GM11168 (cell line): ENCODE measurements around the gene SRPRB.

Experiments
- in situ Hi-C: fragments of 300-500 bp; cut with MboI; formaldehyde crosslinking; loops from one replicate; pipeline ENCODE4 v1.12.0; 2022; ENCODE audit warnings: low sequenced_read_pairs; ENCODE audit not compliant: unreplicated experiment

Gene SRPRB

DNA sequence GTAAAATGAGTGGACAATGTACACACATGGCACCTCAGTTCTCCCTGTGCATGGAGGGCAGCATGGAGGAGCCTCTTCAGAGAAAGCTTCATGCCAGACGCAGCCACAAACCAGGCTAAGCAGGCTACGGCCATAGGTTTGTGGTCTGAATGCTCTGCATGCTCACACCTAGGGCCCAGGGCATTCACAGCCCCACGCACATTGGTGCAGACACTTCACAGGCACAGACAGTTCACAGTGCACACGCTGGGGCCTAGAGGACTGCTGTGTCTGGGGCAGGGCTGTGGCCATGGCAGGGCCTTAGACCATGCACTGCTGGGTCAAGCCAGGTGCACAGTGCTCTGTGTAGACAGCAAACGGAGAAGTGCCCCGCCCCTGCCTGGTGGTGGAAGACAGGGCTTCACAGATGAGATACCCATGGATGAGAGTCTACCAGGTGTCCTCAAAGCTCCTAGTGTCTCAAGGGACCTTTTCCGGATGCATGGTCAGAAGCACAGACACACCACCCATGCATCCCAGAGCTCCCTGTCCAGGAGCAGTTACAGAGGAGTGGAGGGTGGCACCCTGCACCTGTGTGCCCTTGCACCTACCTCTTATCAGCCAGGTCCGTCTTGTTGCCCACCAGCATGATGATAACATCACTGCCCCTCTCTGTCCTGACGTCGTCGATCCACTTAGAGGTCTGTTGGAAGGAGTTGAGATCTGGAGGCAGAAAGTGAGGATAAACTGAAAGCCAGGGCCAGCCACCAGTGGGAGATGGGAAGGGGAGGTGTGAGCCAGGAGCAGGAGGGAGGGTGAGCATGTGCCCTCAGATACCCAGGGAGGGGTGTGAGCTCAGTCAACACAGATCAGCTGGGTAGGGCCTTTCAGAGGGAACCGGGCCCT, 33.5 kb downstream of the SRPRB start:
- in situ Hi-C loops, result no loop called here

DNA sequence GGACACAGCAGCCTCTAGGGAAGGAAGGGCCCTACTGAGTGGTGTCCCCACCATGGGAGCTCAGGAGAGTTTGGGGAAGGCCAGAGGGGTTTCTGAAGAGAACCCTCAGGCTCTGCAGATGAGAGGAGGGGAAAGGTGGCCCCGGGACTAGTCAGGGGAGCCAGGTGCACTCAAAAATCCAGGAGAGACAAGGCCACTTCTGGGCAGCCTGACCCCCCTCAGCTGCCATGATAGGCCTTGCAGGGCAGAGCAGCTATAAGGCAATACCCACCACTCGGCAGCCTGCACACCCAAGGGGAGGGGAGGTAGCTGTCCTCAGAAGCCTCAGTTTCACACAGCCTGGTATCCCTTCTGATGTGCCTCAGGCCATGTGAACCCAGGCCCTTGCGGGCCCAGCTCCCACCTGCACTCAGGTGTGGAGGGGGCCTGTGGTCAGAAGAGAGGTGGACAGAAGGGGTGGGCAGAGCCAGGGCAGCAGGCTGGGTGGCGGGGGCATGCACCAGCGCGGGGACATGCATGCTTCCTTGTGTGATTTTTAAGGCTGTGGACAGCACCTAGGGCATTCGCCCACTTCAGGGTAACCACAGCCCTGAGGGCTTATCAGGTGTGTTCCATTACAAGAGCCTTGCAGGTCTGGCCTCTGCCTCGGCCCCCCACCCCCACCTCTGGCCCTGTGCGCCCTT, 34.6 kb downstream of the SRPRB start:
- in situ Hi-C loops, result no loop called here

DNA sequence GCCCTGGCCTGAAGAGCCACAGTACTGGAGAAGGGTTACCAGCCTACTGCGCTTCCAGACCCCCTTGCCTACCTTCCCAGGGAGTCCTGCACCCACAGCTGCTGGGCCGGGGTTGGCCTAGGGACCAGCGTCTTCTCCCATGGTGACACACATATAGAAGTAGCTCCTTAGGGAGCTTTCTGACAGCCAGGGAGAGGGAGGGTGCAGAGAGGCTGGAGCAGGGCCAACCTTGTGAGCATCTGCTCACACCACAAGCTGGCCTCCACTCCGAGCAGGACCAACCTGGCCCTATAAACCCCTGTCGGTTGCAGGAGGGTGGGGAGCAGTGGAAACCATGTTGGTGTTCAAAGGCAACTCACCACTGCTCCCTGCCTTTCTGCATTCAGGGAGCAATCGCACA, 35.2 kb downstream of the SRPRB start:
- in situ Hi-C loops, result no loop called here

DNA sequence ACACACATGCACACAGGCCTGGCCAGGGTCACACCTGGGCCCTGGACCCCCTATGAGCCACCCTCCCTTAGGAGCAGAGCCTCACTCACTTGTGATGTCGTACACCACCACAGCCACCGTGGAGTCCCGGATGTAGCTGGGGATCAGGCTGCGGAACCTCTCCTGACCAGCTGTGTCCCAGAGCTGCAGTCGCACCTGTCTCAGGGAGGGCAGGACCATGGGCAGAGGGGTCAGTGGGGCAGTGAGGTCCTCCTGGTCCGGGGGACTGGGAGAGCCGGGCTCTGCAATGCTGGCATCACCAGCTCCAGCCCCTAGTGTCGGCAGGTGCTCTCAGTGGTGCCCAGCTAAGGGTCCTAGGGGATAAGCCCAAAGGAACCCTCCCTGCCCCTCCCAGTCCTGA, 35.6 kb downstream of the SRPRB start:
- in situ Hi-C loops, result no loop called here

DNA sequence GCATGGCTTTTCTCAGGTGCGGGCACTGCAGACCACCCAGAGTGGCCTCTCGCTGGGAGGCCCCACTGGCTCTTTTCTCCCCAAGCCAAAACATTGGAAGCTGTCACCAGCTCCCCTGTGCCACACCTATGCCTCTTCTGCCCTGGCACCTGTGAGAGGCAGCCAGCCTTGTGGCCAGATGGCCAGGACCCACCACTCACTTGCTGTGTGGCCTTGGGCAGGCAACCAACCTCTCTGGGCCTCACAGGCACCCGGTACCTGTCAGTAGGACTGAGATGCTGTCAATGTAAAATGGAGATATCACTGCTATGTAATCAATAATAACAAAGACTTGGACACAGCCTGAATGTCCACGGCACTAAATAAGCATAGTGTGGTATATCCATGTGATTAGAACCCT, 36.5 kb downstream of the SRPRB start:
- in situ Hi-C loops, result no loop called here

DNA sequence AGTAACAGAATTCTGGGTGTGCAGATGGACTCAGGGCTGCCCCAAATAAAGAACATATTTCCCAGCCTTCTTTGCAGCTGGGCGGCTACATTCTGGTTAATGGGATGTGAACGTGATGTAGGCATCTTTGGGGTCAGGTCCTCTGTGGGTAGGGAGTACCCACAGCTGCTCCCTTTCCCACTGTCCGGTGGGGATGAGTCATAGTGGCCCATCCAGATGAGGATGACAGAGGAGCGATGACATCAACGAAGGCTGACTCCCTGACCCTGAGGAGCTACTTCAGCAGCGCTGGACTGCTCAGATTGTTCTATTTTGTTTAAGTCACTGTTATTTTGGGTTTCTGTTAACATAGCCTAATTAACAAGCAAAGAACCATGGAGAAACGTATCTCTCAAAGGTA, 38.0 kb downstream of the SRPRB start:
- in situ Hi-C loops, result no loop called here

DNA sequence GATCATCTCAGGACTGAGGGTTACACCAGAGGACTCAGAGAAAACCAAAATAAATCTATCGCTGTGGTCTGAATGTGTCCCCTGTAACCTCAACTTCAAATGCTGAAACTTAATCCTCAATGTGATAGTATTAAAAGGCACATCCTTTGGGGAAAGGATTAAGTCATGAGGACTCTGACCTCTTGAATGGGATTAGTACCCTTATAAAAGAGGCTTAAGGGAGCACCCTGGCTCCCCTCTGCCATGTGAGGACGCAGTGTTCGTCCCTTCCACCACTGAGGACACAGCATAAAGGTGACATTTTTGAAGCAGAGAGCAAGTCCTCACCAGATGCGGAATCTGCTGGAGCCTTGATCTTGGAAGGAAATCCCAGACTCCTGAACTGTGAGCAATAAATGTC, 39.5 kb downstream of the SRPRB start:
- in situ Hi-C loops, result no loop called here

DNA sequence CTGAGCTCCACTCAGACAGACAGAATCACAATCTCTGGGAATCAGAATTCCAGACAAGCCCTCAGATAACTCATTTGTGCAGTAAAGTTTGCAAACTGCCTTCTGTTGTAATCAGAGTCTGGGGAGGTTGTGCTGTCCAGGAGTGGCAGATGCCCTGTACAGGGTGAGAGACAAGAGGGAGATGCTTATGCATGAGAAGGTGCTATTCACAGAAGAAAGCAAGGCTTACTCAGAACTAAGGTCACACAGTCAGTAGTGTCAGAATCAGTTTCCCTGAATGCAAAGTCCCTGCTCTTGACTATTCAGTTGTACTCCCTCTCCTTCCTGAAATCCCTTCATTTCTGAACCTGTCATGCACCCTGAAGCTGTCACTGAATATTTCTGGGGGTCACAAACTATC, 43.7 kb downstream of the SRPRB start:
- in situ Hi-C loops, result no loop called here

DNA sequence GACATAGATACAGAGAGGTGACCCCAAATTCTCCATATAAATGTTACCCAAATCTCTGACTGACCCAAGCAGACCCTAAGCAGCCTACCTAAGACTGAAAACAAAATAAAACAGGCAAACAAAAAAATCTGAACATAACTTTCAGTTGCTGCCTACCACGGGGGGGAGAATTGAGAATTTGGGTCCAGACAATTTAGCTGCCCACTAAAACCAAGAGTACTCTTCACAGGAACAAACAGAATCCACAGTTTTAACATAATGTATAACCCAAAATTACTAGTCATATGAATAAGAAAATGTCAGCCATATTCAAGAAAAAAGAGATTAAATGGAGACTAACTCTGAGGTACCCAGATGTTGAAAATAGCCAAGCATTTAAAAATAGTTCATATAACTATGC, 44.4 kb downstream of the SRPRB start:
- in situ Hi-C loops, result no loop called here

DNA sequence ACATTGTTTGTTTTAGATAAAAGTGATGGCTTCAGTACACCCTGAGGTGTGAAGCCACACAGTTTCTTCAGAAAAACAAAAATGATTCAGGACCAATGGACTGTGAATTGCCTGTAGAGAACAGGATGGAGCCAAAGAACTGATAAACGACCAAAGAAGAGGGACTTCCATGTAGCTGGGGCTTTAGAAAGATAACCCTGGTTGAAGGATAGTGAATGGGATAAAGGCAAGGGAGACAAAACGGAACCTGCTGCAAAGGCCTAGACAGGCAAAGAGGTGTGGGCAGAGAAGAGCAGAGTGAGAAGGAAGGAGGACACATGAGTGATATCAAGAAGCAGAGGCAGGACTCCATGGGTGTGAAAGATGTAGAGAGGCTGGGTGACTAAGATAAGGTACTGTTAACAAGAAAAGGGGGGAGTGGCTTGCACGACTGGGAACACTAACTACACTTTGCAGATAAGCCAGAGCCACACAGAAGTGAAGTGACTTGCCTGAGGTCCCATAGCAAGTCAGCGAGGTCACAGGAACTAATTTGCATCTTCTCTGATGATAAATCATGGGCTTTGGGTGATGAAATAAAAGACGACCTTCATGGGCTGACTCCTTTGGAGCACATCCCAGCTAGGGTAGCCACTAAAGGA, 45.8 kb downstream of the SRPRB start:
- in situ Hi-C loops, result no loop called here

DNA sequence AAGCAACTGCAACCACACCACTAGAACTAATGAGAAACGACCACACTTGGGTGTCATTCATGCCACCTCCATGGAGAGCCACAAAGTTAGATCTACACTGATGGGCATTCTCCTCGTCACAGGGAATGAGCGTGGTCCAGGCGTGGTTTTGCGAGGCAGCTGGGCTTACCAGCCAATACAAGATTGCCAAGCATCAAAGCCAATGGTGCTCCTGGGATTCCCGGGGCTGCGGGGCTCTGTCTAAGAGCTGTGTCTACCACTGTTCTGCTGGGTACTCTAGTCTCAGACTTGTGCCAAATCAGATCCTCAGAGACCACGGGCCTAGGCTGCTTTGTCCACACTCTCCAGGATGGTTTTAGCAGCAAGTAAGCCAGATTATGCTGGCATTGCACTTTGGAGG, 46.3 kb downstream of the SRPRB start:
- in situ Hi-C loops, result no loop called here

DNA sequence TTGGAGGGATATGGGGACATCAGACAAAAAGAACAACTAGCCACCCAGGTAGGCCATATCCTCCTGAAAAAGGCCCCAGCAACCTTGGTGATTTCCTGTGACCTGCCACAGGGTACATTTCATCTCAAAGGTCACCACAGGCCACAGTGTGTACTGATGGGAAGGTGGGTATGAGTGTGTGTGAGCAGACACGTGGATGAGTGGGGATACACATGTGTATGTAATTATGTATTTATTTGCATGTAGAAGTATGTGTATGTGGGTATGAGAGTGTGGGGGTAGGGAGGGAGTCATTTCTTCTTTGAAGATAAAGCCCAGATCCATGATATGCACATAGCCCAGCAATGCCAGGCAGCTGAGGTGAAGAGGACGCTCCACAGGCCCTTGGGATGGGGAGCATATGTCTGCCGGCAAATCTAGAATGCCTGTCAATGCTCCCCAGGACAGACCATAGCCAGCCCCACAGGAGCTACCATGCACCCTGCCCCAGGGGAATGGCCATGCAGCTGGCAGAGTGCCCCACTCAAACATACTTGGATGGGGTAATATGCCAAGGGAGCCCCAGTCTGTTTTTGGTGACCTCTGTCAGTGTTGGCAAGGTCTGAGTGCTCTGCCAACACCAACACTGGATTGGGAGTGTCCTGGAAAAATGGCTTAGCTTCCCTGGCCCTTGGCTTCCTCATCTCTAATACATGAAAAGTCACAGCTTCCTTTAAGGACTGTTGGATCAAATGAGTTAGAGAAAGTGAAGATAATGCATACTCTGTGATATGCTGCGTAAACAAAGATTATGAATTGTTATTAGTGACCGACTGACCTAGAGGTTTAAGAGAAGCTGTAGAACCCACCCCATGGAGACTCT, 47.7 kb downstream of the SRPRB start:
- in situ Hi-C loops, result no loop called here

DNA sequence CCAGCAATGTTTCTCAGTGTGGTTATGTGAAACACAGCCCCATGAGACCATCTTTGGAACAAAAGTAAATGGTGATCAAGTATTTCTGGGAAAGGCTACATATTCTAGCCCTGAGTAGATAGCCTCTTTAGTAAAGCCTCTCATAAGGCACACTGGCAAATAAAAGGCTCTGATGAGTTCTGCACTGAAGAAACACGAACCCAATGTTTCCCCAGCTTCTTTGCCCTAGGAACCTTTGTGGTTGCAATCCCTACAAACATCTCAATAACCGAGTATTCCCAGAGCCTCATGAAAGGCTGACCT, 48.3 kb downstream of the SRPRB start:
- in situ Hi-C loops, result no loop called here

DNA sequence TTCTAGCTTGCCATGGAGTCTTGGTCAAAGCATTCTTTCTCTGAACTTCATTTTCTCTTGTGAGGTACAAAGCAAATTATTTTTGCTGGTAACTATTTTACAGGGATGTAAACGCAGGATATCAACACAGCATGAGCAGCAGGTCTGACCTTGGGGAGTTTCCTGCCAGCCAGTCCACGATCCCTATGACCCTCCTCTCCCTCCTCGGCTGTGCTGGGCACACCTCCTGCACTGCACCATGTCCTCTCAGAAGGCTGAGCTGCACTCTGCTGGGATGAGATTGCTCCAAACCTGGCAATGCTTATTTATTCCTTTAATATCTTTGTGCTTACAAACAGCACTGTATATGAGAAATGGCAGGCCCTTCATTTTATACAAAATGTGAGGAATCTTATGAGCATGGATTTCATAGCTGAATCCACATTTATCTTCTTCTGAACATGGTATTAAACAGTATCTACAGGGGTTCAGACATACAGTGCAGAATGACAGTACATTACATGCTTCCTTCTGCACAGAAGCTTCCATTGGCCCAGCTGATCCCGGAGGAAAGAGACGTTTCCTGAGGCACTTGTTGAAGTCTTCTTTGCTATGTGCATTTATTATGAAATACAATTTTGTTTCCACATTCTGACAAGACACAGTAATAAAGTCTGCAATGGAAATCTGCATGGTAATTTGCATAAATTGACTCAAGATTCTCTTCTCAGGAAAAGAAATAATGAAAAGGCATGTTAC, 48.8 kb downstream of the SRPRB start:
- in situ Hi-C loops, result no loop called here

DNA sequence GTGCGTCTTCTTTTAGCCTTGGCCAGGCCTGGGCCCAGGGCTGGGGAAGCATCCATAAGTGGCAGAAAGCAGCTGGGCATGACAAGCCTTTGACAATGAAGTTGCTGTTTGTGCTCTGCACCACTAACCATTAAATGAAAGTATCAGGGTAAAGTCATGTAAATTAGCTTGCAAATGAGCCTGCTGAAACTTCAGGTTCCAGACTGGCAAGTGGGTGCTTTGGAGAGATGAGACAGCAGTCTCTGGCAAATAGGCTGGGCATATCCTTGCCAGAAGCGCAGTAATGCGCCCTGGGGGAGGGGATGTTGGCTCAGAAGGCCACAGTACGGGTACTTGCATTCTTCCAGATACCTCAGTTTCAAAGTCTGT, 49.4 kb downstream of the SRPRB start:
- in situ Hi-C loops, result no loop called here

DNA sequence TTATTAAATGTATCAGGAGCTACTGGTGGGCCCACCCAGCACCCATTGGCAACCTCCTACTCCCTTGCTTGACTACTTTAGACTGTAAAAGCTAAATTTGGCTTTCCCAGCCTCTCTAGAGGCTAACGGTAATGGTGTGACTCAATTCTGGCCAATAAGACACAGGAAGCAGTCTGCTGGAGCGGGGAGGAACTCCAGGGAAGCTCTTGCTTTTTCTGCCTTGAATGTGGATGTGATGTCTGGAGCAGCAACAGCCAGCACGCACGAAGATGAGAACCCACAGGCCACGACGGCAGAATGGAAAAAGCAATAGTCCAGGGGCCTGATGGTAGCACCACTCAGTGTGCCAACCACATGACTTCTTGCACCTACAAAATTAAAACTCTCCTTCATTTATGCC, 50.2 kb downstream of the SRPRB start:
- in situ Hi-C loops, result no loop called here

DNA sequence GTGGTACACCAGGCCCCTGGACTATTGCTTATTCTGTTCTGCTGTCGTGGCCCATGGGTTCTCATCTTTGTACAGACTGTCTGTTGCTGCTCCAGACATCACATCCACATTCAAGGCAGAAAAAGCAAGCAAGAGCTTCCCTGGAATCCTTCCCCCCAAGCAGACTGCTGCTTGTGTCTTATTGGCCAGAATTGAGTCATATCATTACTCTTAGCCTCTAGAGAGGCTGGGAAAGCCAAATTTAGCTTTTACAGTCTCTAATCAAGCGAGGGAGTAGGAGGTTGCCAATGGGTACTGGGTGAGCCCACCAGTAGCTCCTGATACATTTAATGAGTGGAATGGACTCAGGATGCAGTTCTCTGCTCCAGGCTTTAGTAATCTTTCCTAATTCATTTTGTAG, 50.7 kb downstream of the SRPRB start:
- in situ Hi-C loops, result no loop called here

DNA sequence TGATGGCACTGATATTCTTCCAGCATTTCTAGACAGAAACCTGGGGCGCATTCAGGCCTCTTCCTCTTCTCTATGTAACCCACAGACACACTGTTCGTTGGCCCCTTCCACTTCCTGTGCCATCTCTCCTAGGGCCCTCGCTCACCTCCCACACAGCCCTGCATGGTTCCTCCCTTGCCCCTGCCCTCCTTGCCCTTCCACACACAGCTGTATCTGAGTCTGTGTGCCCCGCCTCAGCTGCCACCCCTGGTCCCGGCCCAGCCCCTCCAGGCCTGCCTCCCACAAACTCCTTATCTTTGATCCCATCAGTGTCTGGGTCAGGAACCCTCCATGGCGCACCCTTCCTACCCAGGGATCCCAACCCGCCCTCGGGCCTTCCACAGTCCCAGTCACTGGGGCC, 52.2 kb downstream of the SRPRB start:
- in situ Hi-C loops, result no loop called here

DNA sequence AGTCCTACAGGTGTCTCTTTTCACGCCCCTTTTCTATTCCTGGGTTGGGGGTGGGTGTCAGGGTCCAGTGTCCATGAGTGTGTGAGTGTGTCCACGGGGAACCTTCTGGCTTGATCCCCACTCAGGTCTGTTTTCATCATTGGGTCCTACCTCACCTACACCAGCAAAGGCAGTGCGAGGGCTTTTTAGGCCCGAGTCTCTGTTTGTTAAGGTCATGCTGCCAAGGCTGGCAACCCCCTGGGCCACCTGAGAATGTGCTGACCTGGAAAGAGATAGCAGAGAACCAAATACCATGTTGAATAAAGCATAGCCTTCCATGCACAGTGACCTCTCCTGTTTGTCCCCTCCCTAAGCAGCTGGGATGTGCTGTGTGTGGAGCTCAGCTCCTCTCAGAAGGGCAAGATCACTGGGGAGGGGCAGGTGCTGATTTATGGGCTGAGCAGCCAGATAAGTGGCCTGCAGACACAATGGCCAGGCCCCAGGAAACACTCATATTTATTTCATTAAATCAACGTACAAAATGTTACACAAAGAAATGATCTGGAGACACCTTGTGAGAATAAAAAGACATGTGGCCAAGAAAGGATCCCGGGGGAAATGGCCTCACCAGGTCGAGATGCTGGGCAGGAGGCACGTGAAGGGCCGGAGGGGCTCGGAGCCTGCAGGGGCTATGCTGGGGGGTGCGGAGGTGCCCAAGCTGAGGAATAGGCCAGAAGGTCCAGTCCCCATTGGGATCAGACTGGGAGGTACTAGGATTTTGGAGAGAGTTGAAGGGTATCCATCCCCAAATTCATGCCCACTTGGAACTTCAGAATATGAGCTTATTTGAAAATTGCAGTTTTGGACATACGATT, 54.0 kb downstream of the SRPRB start:
- in situ Hi-C loops, result no loop called here
